Measurements from ENCODE around the gene AKT3.
"Not testable (repeated sequence)": the region's sequence is repeated elsewhere in the genome, so short reads cannot be mapped to it uniquely, and the experiment has no call there.

Gene AKT3

DNA sequence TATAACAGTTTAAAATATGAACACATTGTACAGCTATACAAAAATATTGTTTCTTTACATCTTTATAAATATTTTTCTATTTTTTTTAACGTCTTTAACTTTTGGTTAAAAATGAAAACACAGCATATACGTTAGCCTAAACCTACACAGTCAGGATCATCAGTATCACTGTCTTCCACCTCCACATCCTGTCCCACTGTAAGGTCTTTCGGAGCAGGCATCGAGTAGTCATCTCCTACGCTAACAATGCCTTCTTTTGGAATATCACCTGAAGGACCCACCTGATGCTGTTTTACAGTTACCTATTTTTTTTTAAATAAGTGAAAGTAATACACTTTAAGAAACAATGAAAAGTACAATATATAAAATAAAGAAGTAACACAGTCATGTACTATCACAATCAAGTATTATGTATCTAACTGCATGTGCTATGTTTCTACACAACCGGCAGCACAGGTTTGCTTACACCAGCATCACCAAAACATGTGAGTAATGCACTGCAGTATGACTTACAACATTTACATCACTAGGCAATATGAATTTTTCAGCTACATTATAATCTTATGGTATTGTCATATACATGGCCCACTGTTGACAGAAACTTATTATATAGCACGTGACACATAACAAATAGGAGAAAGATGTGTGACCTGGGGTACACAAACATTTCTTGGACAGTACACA is 254.4 kb downstream of the AKT3 start:
- DNase-seq, result peak; percentile 9 to 13

DNA sequence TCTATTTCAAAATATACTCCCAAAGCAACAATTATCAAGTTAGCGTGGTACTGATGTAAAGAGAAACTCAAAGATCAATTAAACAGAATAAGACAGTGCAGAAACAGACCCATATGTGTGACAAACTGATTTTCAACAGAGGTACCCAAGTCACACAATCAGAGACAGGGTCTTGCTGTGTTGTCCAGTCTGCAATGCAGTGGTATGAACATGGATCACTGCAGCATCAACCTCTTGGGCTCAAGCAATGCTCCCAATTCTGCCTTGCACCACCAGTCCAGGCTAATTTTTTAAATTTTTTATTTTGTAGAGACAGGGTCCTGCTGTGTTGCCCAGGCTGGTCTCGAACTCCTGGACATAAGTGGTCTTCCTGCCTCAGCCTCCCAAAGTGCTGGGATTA is 255.6 kb downstream of the AKT3 start:
- DNase-seq, result no peak

DNA sequence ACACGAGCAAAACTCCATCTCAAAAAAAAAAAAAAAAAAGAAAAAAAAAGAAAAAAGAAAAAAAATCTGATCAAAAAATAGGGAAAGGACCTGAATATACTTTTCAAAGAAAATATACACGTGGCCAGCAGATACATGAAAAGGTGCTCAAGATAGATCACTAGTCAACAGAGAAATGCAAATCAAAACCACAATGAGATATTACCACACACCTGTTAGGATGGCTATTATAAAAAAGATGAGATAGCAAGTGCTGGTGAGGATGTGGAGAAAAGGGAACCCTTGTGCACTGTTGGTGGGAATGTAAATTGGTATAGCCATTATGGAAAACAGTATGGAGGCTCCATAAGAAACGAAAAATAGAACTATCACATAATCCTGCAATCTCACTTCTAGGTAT is 260.8 kb downstream of the AKT3 start:
- DNase-seq, result not testable (repeated sequence)

DNA sequence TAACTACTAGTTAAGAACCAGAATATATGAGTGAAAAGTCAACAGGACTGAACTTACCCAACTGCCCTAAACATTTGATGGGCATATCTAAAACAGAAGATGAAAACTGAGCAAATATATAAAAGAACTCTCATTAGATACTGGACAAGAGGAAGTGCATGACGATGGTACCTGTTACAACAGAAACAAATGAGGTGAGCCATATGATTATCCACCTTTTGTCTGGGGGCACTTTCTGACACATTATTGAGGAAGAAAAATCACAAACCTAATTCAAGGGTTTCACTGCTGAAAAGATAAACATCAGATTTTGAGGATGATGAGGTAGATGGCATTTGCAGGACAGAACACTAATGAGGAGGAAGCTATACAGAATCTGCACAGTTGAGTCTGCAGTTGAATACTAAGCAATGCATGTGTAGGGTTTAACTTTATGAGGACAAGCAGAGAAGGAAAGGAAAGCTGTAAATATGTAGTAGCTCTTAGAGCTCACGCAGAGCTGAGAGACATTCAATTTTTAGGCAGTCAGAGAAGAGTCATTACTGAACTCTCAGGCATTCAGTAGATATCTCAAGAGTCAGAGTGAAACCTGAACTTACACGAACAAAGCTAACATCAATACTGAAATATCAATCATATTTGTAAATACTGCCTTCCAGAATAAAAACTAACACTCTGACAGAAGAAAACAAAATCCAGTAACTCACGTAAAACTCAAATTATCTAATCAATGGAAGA is 262.1 kb downstream of the AKT3 start:
- DNase-seq, result no peak

DNA sequence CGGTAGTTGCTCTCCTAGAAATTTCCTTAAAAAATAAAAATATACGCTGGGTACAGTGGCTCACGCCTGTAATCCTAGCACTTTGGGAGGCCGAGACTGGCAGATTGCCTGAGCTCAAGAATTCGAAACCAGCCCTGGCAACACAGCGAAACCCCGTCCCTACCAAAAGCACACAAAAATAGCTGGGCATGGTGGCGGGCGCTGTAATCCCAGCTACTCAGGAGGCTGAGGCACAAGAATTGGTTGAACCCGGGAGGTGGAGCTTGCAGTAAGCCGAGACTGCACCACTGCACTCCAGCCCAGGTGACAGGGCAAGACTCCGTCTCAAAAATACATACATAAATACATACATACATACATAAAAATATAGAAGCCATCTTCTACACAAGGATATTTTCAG is 262.8 kb downstream of the AKT3 start:
- DNase-seq, result no peak

DNA sequence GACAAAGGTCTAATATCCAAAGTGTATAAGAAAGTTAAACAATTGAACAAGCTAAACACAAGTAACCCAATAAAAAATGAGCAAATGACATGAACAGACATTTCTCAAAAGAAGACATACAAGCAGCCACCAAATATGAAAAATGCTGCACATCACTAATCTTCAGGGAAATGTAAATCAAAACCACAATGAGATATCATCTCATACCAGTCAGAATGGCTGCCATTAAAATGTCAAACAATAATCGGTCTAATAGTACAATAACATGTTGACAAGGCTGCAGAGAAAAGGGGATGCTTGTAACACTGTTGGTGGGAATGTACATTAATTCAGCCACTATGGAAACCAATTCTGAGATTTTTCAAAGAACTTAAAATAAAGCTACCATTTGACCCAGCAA is 264.1 kb downstream of the AKT3 start:
- no peak for DNase-seq

DNA sequence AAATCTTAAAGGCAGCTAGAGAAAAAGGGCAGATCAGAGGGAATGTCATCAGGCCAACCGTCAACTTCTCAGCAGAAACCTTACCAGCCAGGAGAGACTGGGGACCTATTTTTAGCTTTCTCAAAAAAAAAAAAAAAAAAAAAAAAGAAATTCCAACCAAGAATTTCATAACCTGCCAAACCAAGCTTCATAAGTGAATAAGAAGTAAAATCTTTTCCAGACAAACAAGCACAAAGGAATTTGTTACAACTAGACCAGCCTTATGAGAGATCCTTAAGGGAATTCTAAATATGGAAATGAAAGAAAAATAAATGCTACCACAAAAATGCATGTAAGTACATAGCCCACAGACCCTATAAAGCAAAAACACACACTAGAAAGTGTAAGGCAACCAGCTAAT is 267.7 kb downstream of the AKT3 start:
- no peak for DNase-seq

DNA sequence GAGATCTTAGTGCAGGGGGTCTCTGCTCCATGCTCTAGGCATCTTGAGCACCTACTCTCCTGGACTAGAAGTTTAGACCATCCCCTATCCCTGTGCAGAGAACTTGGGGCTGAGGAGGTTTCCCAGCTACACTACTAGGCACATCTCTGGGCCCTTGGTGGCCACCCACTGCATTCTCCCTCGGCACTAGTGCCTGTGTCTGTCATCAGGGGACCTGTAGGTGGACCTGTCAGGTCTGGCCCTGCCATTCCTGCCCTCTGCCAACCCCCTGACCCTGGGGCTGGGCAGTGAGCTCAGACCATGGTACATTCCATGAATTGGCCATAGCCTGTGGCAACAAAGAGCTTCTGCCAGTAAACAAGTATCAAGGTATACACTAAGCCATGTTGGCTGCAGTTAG is 269.1 kb downstream of the AKT3 start:
- no peak for DNase-seq

DNA sequence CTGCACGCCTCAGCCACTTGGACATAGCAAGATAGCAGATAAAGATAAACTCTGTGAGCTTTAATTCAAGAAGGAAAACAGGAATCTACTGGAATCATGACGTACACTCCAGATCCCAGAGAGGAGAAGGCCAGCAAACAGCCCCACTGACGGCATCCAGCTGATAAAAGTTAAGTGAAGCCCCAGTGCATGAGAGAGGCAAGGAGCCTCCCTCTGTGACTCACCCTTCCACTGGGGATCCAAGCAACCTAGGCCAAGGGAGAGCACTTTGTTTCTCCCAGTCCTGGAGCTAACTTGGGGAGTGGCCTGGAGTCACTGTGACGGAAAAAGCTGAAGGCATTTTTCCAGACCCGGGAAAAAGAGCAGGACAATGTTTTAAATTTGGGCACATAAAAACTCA is 270.0 kb downstream of the AKT3 start:
- no peak for DNase-seq

DNA sequence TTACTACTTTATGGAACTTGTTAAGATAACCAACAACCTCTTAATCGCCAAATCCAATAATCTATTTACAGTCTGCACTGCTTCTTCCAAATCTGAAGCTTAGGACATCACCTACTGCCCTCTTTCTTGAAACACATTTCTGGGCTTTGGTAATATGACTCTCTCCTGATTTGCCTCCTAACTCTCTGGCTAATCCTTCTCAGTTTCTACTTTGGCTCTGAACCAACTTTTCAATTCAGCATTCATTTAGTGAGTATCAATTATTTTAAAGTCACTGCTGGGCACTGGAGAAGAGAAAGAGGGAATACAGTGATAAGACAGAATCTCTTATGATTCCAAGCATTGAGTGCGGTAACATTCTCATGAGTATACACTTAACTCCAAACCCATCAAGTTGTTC is 275.0 kb downstream of the AKT3 start:
- DNase-seq, result no peak

DNA sequence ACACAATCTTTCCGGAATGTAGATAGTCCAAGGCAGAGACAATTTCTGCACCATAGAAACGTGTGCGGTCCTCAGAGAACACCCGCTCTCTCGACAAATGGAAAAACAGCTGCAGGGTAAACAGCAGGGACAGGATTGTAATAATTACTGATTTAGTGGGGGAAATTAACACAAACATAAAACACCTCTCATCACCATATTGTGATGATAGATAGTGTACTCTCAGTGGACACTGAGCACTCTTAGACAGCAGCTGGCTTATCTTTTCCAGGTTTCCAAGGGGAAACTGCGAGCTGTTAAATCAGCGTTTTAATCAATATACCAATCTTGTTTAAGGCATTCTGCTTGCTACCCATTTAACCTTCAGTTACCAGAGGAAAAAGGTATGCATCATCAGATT is 277.1 kb downstream of the AKT3 start:
- no peak for DNase-seq

DNA sequence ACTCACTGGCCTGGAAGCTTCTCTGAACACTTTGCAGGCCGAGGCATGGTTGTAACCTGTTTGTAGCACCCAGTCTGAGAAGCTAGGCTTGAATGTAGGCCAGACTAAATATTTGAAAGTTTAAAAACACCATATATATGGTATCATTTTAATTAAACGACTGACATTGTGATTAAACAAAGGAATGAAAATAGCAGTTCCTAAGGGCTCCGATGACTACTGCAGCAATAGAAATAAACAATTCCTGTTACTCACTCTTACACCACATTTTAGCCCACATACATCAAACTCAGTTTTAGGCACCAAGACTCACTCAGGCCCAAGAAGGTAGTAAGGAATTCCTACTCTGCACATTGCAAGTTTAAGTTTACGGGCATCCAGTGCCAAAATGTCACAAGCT is 281.2 kb downstream of the AKT3 start:
- no peak for DNase-seq

DNA sequence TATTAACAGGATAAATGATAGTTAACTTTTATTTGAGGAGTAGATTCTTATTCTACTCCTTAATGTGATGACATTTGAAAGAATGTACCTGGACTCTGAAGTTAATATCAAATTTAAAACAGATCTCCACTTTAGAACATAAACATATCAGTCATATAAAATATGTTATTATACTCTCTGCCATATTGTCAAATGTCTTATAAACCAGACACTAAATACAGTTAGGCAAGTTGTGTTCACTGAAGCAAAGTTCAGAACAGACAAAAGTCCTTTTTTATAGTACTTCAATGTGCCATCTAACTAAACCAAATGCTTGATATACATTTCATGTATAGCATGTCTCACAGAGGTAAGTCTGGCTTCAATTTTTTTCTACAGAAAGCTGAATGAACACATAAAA is 285.2 kb downstream of the AKT3 start:
- DNase-seq, result no peak

DNA sequence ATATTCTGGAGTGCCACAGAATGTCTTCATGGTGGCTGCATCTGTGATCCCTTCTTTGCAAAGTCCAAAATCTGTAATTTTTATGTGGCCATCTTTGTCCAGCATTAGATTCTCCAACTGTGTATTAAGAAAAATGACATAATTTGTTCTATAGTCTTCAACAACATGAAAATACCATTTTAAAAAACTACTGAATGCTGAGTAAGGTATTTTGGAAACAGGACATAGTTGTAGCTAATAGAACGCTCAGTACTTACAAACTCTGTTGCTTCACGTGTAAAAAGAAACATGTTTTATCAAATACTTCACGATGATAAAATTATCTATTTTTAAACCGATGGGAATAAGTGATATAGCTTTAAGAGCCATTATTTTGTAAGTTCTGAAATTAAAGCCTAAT is 286.3 kb downstream of the AKT3 start:
- no peak for DNase-seq

DNA sequence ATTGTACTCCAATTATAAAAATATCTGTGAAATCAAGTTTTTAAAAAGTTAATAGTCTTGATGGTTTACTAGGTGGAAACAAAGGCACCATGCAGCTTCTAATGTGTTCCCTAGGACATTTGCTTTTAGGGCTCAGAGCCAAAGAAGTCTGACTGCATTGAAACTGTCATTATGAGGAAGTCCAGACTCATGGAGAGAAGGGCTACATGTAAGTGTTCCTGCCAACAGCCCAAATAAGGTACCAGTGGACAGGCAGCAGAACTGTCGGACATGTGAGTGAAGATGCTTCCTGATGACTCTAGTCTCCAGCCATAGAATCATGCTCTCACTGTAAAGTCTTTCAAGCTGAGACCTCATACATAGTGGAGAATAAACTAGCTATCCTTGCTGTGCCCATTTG is 287.6 kb downstream of the AKT3 start:
- no peak for DNase-seq

DNA sequence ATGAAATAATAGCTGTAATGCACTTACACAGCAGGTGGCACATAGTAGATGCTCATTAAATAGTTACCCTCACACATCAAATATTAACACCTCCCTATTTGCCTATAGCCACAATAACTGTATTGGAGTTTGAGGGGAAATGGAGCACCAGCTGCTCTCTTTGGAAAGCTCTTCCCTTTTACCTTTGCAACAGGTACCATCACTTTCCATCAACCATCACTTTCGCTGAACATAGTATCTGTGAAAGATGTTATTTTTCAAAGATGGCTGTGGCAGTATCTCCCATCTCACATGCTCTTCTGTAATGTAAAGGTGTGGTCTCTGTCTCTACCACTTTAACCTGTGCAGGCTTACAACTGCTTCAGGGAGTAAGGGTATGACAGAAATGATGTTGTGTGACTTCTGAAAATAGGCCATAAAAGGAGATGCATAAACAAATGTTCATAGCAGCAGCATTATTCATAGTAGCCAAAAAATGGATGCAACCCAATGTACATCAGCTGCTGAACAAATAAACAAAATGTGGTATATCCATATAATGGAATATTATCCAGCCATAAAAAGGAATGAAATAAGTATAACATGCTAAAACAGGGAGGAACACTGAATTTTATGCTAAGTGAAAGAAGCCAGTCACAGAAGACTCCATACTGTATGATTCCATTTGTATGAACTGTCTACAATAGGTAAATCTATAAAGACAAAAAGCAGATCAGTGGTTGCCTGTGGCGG is 288.3 kb downstream of the AKT3 start:
- no peak for DNase-seq

DNA sequence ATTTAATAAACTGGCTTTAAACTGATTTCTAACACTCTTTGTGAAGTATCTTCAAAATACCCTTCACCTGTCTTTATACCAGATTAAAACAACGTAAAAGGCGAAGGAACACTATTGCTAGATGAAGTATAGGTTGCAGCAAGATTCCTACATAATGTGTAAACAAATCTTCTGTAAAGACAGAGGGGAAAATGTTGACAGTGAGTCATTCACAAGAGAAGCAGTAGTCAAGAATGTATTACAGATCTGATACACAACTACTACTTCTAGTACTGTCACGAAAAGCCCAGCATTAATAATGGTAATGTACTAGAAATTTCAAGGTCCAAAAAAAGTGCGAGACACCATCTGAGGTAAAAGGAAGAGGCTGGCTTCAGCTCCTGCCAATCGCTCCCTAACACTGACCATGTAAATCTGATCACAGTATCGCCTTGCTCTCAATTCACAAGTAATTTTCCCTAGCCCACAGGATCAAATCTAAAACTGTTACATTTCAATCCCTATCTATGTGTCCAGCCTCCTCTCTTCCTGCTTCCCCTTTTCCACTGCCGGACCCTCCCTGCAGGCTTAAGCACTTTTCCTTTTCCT is 290.4 kb downstream of the AKT3 start:
- DNase-seq, result no peak

DNA sequence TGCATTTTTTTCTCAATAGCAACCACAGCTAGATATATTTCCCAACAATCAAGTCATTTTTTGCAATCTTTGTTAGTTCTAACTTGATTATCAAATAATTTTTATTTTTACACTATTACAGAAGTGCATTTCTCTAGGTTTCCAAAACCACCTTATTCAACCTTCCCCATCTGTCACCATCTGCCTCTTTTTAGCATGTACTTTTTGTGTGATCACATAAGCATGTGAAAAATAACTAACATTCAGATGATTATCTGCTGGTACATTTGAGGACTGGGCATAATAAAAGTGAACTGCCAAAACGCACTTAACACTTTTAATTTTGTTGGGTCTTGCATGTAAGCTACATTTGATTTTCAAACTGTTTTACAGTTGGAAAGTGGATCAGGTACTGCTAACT is 291.5 kb downstream of the AKT3 start:
- DNase-seq, result no peak

DNA sequence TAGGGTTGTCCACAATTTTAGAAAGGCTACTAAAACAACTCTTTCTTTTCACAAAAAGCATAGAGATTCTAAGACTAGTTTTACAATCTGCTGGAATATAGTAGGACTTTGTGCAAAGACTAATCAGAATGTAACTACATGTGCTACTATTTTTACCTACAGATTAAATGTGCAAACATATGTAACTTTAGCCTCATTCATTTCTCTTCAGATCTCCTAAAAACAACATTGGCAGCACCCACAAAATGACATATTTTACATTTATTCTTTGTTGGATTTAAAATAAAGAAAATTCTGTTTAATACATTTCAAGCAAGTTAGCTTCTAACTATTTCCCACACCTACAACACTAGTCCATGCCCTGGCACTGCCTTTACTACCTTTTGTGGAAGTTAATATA is 292.2 kb downstream of the AKT3 start:
- DNase-seq, result no peak

DNA sequence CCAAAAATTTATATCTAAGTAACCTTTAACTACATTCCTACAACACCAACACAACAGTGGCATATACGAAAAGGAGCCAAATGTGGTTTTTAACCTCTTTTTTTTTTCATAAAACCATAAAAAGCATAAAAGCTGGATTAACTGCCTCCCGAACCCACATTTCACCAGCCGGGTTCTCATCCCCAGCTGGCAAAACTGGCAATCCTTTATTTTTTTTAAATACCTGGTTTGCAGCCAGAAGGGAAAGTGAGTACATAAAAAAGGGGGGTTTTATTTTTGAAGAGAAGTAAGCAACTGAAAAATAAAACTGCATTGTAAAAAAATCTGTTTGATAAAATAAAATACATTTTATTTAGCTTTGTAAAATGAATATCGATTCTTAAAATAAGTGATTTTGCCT is 295.4 kb downstream of the AKT3 start:
- no peak for DNase-seq

DNA sequence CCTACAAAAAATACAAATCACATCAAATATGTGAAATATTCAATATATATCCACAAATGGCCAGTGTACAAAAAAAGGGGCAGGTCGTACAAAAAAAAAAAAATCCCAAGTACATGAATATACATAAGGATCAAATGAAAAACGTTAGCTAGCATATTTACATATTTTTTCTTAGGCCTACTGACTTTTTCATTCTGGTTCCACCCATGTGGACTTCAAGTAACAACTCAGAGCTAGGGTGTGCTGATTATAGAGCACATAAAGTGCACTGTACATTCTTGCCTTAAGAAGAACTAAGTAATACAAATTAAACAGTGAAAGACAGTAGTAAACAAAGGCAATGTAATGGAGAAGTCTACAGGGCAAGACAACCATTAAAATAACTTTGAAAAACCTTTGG is 297.0 kb downstream of the AKT3 start:
- no peak for DNase-seq

DNA sequence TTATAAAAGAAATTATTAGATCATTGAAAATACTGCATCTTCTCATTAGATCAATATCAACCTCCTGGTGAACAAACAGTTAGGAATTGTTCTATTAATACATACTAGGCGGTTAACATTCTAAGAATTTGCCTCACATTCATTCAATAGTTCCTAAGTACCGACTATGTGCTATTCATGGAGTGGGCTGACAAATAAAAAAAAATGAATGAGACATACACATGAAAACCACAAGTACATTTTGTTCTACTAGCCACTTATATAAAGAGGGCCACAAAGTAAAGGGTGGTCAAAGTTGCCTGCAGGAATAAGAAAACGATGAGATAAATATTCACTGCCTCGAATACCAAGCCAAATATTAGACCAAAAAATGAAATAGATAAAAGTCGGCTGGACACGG is 299.8 kb downstream of the AKT3 start:
- no peak for DNase-seq

DNA sequence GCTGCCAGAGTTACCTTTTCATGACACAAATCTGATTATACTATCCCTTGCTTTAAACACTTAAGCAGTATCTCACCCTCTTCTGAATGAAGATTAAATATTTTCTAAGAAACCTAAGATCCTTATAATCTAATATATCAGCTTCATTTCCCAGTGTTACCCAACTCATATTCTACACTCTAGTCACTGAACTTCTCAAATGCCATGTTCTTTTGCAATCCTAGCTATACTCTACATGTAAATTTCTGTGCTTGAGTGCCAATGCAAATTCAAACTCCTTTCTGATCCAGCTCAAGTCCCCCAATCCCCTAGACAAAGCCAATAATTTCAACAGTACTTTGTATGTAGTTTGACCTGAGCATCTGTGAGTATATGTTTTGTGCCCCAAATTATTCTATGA is 300.3 kb downstream of the AKT3 start:
- no peak for DNase-seq

DNA sequence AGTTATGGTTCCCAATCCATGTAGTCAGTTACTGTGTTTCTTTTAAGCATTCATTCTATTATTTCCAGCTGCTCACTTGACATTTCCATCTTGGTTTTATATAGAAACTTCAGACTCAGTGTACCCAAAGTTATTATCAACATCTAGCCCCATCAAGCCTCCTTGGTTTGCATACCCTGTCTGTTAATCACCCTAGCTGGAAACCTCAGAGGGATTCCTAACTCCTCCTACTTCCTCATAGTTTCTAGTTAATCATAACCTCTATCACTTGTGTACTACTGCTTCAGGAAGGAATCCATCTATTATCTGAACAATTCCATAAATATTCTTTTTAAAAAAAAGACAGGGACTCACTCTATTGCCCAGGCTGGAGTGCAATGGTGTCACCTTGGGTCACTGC is 300.9 kb downstream of the AKT3 start:
- DNase-seq, result no peak

Measured in activated CD4-positive, alpha-beta T cell treated with anti-CD3 and anti-CD28 coated beads for 4 hours (primary cell).